ENCODE data around the gene ZBTB18. TPM values are rescaled to one million over a fixed set of nuclear protein-coding genes. Genes with fewer than 3 reads are reported as not detected.

The ZBTB18 gene
- total and polyA plus RNA-seq, 2 of the 4 experiments (the other 2 are of a cell fraction) = 10.0 to 16.0 TPM

- no peaks in the 10 kb centered on the region for H3K4me1 ChIP-seq (ENCODE audit: control insufficient read depth, insufficient read depth, low read length)
- H3K9me3 ChIP-seq (ENCODE audit: control insufficient read depth, insufficient read depth, low read length) = no peaks in the 10 kb centered on the region
- no peaks in the 10 kb centered on the region for H3K9me1 ChIP-seq (ENCODE audit: insufficient read depth, low read length)
- no peak overlapping the region for H3K56ac ChIP-seq (ENCODE audit: extremely low read depth, insufficient read depth, low read length)
- H2AK9ac ChIP-seq (replicated peaks; ENCODE audit: low read depth, low read length, poor library complexity) = no peak overlapping the region
- H2AFZ ChIP-seq (replicated peaks; ENCODE audit: low read length, poor library complexity) = no peak overlapping the region
- H3K4ac ChIP-seq (ENCODE audit: low read depth, low read length) = no peak overlapping the region
- no peak overlapping the region for H4K91ac ChIP-seq (ENCODE audit: insufficient read depth, low read depth, low read length)
- H2BK15ac ChIP-seq (ENCODE audit: low read depth, low read length) = no peak overlapping the region
- H3K18ac ChIP-seq (ENCODE audit: low read depth, low read length) = no peak overlapping the region
- no peak overlapping the region for H3K27ac ChIP-seq (ENCODE audit: insufficient read depth, low read length)
- no peak overlapping the region for H3K9ac ChIP-seq (ENCODE audit: low read depth, low read length)
- H4K8ac ChIP-seq (ENCODE audit: low read depth in 2 of 2, low read length in 2 of 2) = no peak overlapping the region
- no peaks in the 10 kb centered on the region for H3K79me1 ChIP-seq (ENCODE audit: low read depth in 1 of 2, low read length in 2 of 2)
- no peak for TF ChIP-seq MXI1 (IDR thresholded peaks at IDR 0.05; ENCODE audit: borderline replicate concordance, low read depth, low read length)
- TF ChIP-seq RFX5 (IDR thresholded peaks at IDR 0.05; ENCODE audit: low read depth, low read length) = no peak
- no peak for TF ChIP-seq CEBPB (IDR thresholded peaks at IDR 0.05; ENCODE audit: low read depth, low read length)
- no peak for TF ChIP-seq MAFK (IDR thresholded peaks at IDR 0.05; ENCODE audit: low read depth, low read length)
- no peak for TF ChIP-seq FOS (IDR thresholded peaks at IDR 0.05; ENCODE audit: low read depth, low read length)
- no peak for TF ChIP-seq ELK1 (IDR thresholded peaks at IDR 0.05; ENCODE audit: borderline replicate concordance, low read depth, low read length)
- 0 out of 2 replicates have a peak, but pooled peaks have one; percentile 5 for TF ChIP-seq SMC3 (IDR thresholded peaks at IDR 0.05; ENCODE audit: low read depth, low read length)
- TF ChIP-seq CHD1 (IDR thresholded peaks at IDR 0.05; ENCODE audit: low read depth, low read length) = no peak
- TF ChIP-seq RCOR1 (IDR thresholded peaks at IDR 0.05; ENCODE audit: insufficient replicate concordance, low read length) = no peak
- no peak for TF ChIP-seq BHLHE40 (IDR thresholded peaks at IDR 0.05; ENCODE audit: low read depth, low read length)
- TF ChIP-seq CTCF (conservative IDR thresholded peaks at IDR 0.05; ENCODE audit: low read depth, low read length) = 0 out of 2 replicates have a peak, but pooled peaks have one; percentile 16
- TF ChIP-seq RAD21 (IDR thresholded peaks at IDR 0.05; ENCODE audit: low read length) = peak; percentile 23; the same call in 1 of the 2 replicates
- no peak for TF ChIP-seq POLR2A (IDR thresholded peaks at IDR 0.05; ENCODE audit: low read depth, low read length)
- TF ChIP-seq NFE2L2 (IDR thresholded peaks at IDR 0.05; ENCODE audit: low read depth, low read length) = no peak
- TF ChIP-seq USF2 (IDR thresholded peaks at IDR 0.05; ENCODE audit: low read depth, low read length) = no peak
- TF ChIP-seq MAZ (IDR thresholded peaks at IDR 0.05; ENCODE audit: borderline replicate concordance, low read depth, low read length) = no peak
- WGBS, 2 experiments (ENCODE audit: extremely low coverage in 2 of 2, insufficient read length in 1 of 2) = 80% methylated on average over 1 of the region's 3 CpGs; no CpG with 5 or more reads in 1 of the 2 experiments
- no peak overlapping the region for H3K14ac ChIP-seq (replicated peaks; ENCODE audit: low read depth, low read length)
- ATAC-seq (ENCODE audit: low read depth) (no peak), DNase-seq (no peak)
- no peak overlapping the region for H2BK5ac ChIP-seq (ENCODE audit: low read depth, low read length, poor library complexity, severe bottlenecking)
- no peak overlapping the region for H3K23ac ChIP-seq (ENCODE audit: low read depth, low read length)
- in situ Hi-C loops (cut with MboI; ENCODE audit: low sequenced_read_pairs) (no loop called here), dilution Hi-C loops (cut with HindIII; ENCODE audit: low sequenced_read_pairs, unreplicated experiment) (no loop called here), intact Hi-C loops (cut with micrococcal nuclease) (no loop called here)
- no peak overlapping the region for H2BK120ac ChIP-seq (ENCODE audit: low read depth, low read length)
- no peak overlapping the region for H2AK5ac ChIP-seq (ENCODE audit: low read depth, low read length)
- H3K4me2 ChIP-seq (ENCODE audit: low read depth, low read length) = no peak overlapping the region
- H3K27me3 ChIP-seq (ENCODE audit: control insufficient read depth, insufficient read depth, low read length) = peaks cover 20% of the 10 kb centered on the region
- no peaks in the 10 kb centered on the region for H3K36me3 ChIP-seq (ENCODE audit: control insufficient read depth, insufficient read depth, low read length)
- no peak overlapping the region for H3K4me3 ChIP-seq (ENCODE audit: insufficient read depth, low read depth, low read length)
- ChIA-PET POLR2A (ENCODE audit: unreplicated experiment) (no interaction called here), CTCF (interaction anchor here (0.6 kb wide), 2 partner anchors 20 to 76 kb away, joined by 4 read pairs; no protein-coding TSS in a partner anchor)
- H4K20me1 ChIP-seq (ENCODE audit: insufficient read depth, low read length) = no peaks in the 10 kb centered on the region
- H4K5ac ChIP-seq (ENCODE audit: low read depth, low read length) = no peak overlapping the region
- H2BK20ac ChIP-seq (ENCODE audit: low read depth, low read length) = no peak overlapping the region
- no TSS peak for BruUV-seq (replicated peaks)
These were observed 22.0 kb upstream of the ZBTB18 start for GRCh38 chr1:244029124-244029523.

All from IMR-90 (cell line).